Stimulated activated CD8-positive, alpha-beta memory T cell treated with anti-CD3 and anti-CD28 coated beads, Interleukin-4, amount 100 ng/mL, for 48 hours (primary cell): ENCODE results near the gene FPGT.
"Not testable (repeated sequence)": the region's sequence is repeated elsewhere in the genome, so short reads cannot be mapped to it uniquely, and the experiment has no call there.

Experiments used
- DNase-seq: peaks from one replicate; pipeline ENCODE4 v3.0.0-alpha.2; 2020

Gene FPGT

DNA sequence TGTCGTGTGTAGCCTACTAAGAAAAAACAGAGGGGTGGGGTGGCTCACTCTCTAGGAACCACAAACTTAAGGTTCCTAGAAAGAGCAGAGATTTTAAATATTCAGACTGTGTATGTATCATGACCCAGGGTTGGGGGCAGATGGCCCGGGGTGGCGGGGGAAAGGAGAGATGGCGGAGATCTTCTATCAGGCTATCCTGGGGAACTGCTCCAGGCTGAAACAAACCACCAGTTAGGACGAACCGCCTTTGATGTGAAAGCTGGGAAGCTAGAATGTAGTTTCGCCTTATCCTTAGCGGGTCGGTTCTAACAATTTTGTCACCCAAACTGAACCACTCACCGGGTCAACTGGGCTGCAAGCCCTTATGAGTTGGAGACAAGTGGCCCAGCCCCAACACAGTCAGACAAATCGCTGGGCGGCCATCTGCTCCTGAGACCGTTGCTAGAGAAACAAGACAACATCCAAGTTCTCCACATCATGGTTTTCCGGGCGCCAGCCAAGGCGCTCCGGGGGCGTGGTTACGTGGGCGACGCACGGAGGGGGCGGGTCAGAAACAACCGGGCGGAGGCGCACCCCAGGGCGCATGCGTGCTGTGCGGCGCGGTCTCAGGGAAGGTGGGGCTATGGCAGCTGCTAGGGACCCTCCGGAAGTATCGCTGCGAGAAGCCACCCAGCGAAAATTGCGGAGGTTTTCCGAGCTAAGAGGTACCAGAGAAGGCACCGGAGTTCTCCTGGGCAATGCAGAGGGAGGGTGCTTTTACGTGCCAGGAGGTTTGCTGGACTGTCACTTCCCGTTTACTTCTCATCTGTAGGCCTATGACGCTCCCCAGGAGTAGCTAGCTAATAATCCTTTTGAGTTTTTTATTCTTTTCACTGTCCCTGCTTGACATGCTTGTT, at the start of gene FPGT, which contains the start of gene LRRIQ3:
TSS of gene FPGT (plus strand) at position 586 of the 896 bp plus-strand sequence. CDS start at position 623, 37 bp downstream.
TSS of gene LRRIQ3 (minus strand) at position 520 of the 896 bp plus-strand sequence. CDS start 14,492 bp downstream, outside the sequence.
- DNase-seq: peak; percentile 98

DNA sequence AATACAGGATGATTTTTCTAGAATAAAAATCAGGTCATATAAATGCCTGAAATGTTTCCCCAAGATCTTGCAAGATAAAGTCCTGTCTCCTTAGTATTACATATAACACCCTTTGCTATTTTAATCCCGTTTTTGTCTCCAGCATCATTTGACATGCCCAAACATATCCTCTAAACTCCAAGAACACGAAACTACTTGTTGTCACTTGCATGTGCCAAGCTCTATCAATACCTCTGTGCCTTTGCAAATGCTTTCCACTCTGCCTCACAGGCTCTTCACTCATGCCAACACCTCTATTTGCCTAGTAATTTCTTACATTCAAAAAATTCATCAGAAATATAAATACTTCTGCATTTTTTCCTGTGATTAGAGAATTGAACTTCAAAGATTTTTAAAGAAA, 38.0 kb upstream of the FPGT start:
- no peak for DNase-seq

DNA sequence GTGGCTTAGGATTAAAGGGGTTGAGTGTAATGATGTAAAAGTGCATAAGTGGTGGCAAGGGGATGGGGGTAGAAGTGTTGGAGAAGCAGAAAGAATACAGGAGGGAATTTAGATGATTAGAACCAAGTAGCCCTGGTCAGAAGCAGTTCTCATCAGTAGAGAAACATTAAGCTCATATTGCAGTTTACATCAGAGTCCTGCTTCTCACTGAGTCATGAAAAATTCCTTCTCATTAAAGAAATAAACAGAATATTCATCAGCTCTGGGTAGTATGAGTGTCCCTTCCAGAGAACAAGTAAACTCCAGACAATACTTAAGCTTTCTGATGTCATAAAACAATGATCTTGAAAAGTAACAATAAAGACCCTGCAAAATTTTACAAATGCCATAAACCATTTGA, 36.5 kb upstream of the FPGT start:
- no peak for DNase-seq

DNA sequence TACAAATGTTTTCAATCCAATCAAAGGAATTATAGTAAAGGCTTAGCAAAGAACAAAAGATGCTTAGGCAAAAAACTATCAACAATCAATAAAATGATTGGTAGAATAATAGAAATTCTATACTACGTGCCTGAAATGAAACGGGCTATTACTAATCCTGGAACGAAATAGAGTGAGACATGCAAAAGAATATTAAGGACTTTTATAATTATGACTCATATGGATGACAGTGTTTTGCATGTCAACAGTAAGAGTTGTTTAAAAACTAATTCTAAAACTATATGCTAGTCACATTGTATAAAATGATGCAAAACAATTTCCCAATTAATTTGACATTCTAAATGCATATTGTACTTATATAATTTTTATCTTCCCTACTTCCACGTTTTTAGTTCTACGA, 35.7 kb upstream of the FPGT start:
- DNase-seq: no peak

DNA sequence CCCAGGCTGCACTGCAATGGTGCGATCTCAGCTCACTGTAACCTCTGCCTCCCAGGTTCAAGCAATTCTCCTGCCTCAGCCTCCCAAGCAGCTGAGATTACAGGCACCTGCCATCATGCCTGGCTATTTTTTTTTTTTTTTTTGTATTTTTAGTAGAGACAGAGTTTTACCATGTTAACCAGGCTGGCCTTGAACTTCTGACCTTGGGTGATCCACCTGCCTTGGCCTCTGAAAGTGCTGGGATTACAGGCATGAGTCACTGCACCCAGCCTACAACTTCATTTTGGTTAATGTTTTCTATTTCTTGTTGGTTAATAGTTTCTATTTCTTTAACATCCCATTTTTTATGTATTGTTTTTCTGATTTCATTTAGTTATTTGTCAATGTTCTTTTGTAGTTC, 23.6 kb upstream of the FPGT start:
- not testable (repeated sequence) for DNase-seq

DNA sequence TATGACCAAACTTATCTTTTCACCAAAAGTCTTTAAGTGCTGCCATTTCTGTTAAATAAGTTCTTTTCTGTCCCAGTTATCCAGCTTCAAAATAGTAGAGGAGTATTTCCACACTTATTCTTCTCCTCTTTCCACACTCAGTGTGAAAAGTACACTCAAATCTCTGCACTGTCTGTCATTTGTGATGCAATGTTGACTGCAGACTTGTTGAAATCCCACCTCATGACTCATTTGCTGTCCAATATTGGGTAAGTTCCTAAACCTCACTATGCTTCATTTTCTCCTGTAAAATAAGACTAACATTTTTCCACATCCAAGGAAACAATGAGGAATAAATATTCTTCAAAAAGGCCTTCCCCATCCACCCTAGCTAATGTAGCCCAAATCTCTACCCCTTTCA, 17.6 kb upstream of the FPGT start:
- no peak for DNase-seq

DNA sequence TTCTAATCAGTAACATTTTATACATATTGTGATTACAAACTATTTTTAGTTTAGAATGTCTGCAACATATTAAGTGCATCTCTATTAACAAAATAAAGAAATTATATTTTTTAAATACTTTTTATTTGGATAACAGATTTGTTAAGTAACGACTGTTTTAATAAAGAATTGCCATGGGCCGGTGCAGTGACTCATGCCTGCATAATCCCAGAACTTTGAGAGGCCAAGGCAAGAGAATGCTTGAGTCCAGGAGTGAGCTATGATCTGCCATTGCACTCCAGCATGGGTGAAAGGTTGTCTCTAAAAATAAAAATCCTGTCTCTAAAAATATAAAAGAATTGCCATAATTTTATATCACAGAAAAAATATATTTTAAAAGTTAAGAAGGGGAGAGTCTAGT, 4.1 kb upstream of the FPGT start:
- no peak for DNase-seq

DNA sequence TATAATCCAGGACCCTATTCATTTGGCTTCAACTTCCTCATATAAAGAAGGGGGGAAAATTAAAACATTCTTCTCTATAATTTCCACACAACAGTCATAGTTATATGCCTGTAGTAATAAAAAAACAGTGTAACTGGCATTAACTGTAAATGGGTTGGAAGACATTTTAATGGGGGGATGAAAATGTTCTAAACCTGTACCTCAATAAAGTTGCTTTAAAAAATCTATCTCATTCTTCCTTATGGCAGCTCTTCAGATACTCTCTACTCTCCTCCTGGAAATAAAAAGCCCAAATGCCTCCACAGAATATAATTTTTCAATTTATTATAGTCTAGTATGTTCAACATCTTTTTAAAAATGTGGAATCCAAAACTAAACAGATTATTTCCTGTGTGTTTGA, 2.7 kb upstream of the FPGT start:
- DNase-seq: no peak

DNA sequence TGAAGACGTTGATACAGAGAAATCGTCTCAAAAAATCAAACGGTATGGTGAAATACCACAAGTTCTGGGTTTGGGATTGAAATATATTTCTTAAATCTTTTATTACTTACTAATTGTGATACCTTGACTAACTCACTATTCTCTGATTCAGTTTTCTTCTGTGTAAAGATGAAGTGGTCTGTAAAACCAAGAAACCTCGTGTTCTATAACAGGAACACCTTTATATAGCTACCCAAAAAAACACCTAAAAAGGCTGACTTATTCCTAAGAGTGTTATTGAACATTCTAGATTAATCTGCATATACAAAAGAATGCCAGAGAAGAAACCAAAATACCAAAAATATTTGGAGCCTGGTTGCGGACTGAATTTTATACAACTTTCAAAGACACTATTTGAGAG, 787 bp upstream of the FPGT start:
- no peak for DNase-seq

DNA sequence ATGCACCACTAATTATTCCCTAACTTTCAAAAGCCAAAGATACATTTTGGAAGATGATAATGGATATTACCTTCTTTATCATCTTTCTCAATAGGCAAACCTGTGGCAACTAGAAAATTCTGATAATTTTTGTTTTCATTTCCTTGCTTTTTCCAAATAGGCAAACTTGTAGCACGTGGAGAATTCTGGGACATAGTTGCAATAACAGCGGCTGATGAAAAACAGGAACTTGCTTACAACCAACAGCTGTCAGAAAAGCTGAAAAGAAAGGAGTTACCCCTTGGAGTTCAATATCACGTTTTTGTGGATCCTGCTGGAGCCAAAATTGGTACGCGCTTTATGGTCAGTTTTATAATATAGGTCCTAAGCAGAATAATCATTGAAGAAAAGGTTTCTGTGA, 1.5 kb downstream of the FPGT start:
- no peak for DNase-seq

DNA sequence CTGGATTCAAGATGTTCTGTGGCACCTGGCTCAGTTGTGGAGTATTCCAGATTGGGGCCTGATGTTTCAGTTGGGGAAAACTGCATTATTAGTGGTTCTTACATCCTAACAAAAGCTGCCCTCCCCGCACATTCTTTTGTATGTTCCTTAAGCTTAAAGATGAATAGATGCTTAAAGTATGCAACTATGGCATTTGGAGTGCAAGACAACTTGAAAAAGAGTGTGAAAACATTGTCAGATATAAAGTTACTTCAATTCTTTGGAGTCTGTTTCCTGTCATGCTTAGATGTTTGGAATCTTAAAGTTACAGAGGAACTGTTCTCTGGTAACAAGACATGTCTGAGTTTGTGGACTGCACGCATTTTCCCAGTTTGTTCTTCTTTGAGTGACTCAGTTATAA, 7.2 kb downstream of the FPGT start:
- no peak for DNase-seq

DNA sequence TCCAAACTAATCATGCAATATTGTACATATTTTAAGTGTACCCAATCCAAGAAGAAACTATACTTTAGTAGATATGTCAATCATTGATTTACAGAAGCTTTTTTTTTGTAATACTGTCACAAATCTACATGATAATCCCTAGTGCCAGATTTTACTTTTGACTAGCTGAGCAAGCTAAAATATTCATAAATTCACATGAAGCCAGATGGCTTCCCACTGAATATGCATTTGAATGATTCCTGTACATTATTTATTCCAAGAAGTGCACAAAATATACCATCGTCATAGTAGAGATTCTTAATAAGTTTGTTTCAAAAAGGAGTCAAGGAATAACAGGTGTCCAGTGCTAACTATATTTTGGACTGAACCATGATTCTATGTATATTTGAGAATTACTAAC, 17.2 kb downstream of the FPGT start:
- DNase-seq: no peak

DNA sequence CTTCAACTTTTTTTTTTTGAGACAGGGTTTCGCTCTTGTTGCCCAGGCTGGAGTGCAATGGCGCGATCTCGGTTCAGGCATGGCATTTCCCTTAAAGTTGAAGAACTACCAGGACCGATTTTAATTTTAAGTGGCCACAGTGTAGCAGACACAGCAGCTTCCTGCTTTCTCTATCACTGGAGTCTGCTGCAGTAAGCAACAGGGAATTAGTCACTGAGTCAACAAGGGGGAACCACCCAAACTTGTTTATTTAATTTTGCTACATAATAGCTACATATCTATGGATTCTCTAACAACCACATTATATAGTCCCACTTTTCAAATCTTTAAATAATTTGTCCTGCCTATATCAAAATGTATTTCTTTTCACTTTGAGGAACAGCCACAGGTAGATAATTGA, 24.7 kb downstream of the FPGT start:
- DNase-seq: no peak

DNA sequence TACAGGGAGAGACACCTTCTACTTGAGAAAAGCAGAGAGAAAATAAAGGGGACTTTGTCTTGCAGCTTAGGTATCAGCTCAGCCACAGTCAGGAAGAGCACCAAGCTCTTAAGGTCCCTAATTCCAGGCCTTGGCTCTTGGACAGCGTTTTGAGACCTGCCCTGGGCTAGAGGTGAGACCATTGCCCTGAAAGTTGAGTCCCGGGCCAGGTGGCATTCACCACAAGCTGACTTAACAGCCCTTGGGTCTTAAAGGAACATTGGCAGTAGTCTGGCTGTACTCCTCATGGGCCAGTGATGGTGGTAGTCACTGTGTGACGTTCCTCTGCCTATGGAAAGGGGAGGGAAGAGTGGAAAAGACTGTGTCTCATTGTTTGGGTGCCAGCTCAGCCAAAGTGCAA, 25.4 kb downstream of the FPGT start:
- no peak for DNase-seq

DNA sequence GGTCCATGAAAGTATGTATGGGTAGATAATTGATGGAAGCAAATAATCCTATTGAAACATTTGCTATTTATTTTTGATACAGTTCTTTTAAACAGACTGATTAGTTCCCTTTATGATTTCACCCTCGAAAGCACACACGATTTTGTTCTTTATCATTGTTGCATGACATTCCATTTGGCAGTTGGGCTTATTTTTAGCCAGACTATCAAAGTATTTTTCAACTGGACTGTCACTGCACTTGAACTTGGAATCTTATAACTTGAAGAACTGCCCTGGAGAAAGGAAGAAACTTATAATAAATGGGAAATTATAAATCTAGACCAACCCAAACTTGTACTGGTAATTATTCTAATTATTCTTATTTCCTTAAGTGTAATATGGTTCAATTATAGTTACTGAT, 37.1 kb downstream of the FPGT start, which contains the start of gene TNNI3K:
TSS of gene TNNI3K (plus strand) at position 235 of the 400 bp plus-strand sequence. CDS start at position 300, 65 bp downstream.
- DNase-seq: no peak

DNA sequence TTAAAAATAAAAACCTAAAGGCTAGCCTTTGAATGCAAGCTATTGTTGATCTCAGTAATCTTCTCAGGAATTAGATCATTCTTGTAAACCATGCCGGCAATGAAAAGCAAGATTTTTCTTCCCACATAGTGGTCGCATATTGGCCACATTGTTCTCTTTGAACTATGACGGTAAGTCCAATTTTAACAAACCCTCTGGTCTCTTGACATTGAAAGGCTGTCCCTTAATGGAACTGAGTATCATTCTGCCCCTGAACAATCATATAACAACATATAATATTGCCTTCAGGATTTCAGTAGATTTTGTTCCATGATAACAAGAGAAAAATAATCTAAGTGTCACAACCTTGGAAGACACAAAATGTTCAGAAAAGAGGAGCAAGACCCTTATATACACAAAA, 38.4 kb downstream of the FPGT start:
- DNase-seq: no peak

DNA sequence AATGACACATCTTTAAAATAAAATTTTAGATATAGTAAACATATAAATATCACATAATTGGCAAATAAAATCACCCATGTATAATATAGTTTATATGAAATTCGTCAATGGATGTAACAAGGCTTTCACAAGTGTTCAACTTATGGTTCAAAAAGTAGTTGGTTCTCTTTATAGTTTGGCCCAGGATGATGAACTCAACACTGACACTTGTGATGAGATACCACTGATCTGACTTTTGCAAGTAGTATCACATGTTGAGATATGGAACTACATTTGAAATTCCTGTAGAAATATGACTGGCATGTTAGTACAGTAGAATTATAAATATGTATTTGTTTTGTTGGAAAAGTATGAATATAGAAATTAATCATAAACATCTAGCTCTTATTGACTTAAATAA, 39.0 kb downstream of the FPGT start:
- DNase-seq: no peak

DNA sequence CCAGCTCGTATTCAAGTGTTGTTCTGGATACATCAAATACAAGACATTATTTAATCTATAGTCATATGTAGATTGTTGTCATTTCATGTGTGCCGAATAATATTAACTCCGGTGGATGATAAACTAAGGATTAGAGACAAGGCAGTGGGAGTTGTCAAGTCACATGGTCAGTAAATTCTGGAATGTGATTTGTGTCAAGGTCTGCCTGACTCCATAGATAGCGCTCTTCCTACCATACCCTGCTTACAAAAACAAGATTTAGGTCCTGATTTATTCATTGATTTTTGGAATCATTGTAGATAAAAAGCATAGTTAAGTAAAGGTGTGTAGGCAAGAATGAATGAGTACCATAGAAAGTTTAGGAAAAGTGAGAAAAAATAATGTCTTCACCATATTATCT, 39.7 kb downstream of the FPGT start:
- DNase-seq: no peak

DNA sequence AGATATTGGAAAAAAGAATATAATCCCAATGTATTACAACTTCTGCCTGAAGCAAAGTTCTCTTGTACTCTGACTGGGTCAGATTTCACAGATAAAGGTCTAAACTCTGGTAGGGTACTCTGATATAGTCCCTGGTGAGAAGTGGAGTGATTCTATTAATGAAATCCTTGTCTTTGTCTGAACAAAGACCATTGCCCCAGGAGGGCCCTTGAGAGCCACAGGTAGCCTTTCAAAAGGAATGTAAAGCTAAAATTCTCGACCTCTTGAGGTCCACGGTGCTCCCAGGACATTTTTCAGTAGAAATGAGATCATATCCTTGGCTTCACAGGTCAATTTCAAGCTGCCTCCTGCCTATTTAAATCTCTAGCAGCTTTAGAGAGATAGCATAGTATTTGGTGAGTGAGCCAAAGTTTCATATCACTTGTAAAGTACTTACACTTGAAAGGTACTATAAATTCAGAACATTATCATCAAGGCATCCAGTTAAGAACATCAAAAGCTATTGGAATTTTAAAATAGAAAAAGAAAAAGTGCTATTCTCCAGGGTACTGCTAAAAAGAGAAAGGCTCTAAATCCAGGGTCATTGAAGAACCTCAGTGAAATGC, 47.2 kb downstream of the FPGT start:
- no peak for DNase-seq

DNA sequence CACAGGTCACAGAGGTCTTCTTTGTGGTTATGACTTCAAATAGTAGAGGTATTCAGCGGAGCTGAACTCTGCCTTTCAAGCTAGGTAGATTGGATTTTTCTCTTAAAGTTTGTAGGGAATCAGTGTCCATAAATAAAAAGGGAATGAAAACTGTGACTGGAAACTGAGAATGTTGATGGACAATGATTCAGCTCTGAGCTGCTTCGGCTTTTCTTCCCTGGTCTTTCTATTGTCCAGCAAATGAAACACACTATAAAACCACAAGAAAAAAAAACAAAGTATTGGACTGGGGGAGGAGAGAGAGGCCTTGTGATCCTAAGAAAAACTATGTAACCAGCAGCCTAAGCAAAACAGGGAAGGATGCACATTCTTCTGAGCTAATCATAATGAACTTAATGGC, 48.3 kb downstream of the FPGT start:
- DNase-seq: no peak

DNA sequence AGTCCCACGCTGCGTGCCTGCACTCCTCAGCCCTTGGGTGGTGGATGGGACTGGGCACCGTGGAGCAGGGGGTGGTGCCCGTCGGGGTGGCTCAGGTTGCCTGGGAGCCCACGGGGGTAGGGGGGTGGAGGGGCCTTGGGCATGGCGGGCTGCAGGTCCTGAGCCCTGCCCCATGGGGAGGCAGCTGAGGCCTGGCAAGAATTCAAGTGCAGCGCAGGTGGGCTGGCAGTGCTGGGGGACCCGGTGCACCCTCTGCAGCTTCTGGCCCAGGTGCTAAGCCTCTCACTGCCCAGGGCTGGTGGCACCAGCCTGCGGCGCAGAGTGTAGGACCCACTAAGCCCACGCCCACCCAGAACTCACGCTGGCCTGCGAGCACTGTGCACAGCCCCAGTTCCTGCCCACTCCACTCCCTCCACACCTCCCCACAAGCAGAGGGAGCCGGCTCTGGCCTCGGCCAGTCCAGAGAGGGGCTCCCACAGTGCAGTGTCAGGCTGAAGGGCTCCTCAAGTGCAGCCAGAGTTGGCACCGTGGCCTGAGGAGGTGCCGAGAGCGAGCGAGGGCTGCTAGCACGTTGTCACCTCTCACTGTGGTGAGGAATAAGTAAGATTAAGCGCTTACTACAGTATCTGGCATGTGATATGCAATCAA, 50.0 kb downstream of the FPGT start:
- no peak for DNase-seq

DNA sequence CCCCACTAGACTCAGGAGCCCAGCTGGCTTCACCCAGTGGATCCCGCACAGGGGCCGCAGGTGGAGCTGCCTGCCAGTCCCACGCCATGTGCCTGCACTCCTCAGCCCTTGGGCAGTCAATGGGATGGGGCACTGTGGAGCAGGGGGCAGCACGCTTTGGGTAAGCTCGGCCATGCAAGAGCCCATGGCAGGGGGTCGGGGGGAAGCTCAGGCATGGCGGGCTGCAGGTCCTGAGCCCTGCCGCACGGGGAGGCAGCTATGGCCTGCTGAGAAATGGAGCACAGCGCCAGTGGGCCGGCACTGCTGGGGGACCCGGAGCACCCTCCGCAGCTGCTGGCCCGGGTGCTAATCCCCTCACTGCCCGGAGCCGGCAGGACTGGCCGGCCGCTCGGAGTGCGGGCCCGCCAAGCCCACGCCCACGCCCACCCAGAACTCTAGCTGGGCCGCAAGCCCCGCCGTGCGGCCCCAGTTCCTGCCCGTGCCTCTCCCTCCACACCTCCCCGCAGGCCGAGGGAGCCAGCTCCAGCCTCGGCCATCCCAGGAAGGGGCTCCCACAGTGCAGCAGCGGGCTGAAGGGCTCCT, 55.3 kb downstream of the FPGT start:
- DNase-seq: not testable (repeated sequence)
